GM12892 (cell line): Measurements from ENCODE around the gene PRR33.

Experiments
- POLR2A ChIP-seq: IDR thresholded peaks from 2 replicates; pipeline ENCODE4 v1.6.1; 2011; ENCODE audit warnings: low read depth, low read length, control low read depth
- POLR2AphosphoS5 ChIP-seq: IDR thresholded peaks from 2 replicates; pipeline ENCODE4 v1.6.1; 2011; ENCODE audit warnings: low read depth, low read length, control low read depth

DNA sequence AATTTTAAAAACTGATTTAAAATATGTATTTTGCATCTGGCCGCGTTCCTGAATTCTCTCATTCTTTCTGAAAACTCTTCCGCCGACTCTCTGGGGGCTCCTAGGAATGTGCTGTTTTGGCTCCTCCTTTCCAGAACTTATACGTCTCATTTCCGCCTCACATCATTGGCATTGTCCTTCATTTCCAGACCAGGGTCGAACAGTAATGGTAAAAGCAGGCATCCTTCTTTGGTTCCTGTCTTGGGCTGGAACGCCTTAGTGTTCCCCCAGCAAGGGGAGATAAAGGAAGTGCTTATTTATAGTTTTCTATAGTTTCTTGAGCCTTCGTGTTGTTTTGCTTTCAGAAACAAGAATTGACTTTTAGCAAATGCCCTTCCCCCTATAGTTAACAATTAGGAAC, 16.9 kb upstream of the PRR33 start:
- TF ChIP-seq POLR2AphosphoS5 (no peak), POLR2A (no peak)
